22Rv1 (cell line): Measurements from ENCODE around the gene CEPT1.
A peak's percentile ranks its signal among the peaks of the same experiment; 100 is the strongest.

Experiments
- H3K27ac ChIP-seq: fragments of 450-650 bp; 2 replicates; pipeline ENCODE4 v1.5.1; 2017
- ZFX ChIP-seq: fragments of 450-650 bp; IDR thresholded peaks from 2 replicates; pipeline ENCODE4 v1.6.1; 2017; ENCODE audit warnings: antibody characterized with exemption, borderline replicate concordance
- TF ChIP-seq, protein P1 (sequence below): fragments of 450-650 bp; IDR thresholded peaks from 2 replicates; pipeline ENCODE4 v1.5.1; 2017; ENCODE audit warnings: mild to moderate bottlenecking

Gene CEPT1

DNA sequence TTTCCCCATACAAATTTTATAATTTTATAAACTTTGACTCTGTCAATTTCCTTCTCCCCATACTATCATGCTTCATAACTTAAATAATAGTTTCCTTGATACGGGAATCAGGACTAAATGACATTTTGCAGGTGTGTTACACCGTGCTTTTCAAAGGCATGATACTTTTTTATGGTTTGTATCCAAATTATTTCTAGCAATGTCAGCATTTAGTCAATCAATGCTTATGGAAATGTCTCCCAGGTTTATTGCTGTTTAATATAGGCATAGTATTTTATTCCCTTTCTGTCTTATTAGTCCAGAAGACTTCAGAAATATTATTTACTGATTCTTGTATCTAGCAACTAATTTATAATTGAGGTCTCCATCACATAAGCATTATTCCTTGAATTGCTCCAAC is 23.5 kb upstream of the CEPT1 start:
- H3K27ac ChIP-seq: no peak overlapping the region
- TF ChIP-seq ZFX: no peak
- TF ChIP-seq, protein P1, sequence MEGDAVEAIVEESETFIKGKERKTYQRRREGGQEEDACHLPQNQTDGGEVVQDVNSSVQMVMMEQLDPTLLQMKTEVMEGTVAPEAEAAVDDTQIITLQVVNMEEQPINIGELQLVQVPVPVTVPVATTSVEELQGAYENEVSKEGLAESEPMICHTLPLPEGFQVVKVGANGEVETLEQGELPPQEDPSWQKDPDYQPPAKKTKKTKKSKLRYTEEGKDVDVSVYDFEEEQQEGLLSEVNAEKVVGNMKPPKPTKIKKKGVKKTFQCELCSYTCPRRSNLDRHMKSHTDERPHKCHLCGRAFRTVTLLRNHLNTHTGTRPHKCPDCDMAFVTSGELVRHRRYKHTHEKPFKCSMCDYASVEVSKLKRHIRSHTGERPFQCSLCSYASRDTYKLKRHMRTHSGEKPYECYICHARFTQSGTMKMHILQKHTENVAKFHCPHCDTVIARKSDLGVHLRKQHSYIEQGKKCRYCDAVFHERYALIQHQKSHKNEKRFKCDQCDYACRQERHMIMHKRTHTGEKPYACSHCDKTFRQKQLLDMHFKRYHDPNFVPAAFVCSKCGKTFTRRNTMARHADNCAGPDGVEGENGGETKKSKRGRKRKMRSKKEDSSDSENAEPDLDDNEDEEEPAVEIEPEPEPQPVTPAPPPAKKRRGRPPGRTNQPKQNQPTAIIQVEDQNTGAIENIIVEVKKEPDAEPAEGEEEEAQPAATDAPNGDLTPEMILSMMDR: no peak

DNA sequence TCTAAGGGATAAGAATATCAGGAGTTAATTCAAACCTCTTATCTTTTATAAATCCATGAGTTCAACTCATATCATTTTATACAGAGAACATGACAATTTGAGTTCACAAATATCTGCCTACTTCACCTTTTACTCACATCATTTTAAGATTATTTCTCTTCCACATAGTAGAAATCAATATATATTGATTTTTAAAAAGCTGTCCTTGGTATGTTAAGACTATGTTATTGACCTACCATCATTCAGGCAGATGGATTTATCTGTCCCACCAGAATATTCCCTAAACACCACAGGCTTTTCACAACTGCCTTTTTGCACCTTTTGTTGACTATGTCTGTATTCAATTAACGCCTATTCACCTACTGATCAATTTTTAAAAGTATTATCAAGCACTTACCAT is 13.7 kb upstream of the CEPT1 start:
- no peak overlapping the region for H3K27ac ChIP-seq
- TF ChIP-seq ZFX: no peak
- TF ChIP-seq, protein P1: no peak

DNA sequence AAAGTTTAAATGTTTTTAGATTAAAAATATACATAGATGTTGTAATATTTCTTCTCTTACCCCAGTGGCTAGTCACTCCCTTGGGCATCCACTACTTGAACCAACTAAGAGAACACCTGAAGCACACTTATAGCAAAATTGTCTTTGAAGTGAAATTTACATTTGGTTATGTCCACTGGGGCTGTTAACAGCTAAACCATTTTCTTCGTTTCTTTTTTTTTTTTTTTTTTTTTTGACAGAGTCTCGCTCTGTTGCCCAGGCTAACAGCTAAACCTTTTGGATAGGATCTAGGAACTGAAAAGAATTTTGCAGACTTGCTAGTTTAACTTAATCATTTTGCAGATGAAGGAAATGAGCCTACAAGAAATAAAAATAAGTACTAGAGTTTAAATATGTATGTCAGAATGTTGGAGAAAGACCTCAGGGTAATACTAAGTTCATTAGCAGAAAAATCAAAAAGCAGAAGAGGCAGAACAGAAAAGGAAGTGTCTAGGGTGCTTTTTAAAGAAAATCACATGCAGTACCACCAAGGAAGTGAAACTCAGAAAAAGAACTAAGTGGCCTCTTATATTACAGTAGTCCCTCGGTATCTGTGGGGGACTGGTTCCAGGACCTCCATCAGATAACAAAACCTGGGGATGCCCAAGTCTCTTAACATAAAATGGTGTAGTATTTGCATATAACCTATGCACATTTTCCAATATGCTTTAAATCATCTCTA is 11.9 kb upstream of the CEPT1 start:
- H3K27ac ChIP-seq: no peak overlapping the region

DNA sequence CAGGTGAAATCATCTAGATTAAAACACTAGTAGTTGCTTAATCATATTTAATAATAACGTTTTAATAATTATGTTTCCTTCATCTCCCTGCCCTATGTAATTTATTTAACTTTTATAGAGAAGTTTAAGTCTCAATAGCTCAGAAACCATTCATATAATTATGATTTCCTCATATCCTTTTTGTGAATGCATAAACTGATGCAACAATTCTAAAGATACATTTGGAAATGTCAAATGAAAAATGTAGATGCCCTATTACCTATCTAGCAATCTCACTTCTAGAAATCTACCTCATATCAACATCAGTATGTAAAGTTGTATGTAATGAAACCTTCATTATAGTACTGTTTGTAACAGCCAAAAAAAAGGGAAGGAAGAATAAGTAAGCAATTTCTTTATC is 10.6 kb upstream of the CEPT1 start:
- no peak for TF ChIP-seq ZFX
- TF ChIP-seq, protein P1: no peak
- H3K27ac ChIP-seq: no peak overlapping the region

More for the DNA sequence above, 11.9 kb upstream of the CEPT1 start:
- no peak for TF ChIP-seq ZFX
- TF ChIP-seq, protein P1: no peak

DNA sequence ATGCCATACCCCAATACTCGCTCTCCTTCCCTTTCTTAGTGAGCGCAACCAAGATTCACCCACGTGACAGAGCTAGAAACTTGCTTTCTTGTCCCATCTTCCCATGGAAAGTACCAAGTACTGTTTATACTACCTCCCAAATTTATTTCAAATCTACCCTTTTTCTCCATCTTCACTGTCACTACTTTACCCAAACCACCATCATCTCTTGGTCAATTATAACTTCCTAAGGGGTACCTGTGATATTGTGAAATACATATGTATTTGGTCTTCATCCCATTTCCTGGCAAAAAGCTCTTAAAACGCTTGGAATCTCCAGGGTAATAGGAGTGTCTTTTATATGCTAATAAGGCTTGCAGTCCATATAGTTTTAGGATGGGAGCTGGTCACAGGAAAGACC is 8.3 kb upstream of the CEPT1 start:
- H3K27ac ChIP-seq: no peak overlapping the region
- TF ChIP-seq, protein P1: no peak
- TF ChIP-seq ZFX: no peak

DNA sequence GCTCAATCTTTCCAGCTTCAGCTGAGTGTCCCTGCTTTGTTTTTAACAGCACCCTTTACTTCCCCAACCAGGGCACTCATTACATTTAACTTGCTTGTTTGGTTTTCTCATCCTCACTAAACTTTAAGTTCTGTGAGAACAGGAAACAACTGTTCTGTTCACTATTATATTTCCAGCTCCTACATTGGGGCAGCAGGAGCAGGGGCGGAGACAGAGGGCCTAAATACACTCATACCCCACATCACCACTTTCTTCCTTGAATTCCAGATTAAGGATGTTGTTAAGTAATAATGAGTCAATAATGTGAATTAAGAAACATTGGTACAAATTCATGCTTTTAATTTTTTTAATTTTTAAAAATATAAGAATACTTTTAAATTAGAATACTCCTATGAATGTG is 6.2 kb upstream of the CEPT1 start:
- H3K27ac ChIP-seq: no peak overlapping the region

DNA sequence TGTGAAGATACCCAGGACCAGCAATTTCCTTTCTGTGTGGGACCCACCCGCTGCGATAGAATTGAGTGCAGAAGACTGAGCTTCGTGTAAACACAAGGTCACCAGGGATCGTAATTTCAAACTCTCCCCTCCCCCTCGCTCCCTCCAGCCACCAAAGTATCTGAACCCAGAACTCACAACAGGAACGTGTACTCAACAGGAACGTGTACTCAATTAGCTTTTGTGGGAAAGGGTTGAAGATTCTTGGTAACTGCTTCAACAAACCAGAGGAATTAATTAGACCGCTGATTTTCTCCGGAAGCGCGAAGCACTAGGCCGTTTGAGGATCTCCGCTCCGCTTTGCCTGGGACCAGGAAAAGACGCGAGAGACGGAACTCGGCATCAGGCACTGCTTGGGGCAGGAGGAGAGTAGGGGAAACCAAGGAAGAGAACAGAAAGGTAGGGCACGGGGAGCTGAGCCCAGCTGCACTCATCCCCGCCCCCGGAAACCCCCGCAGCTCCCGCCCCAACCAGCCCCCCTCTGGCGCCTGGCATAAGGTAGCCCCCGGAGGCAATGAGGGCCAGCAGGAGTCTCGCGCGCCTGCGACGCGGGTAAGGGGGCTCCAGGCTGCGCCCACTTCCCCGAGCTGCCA is 583 bp upstream of the CEPT1 start:
- peak overlapping the region; percentile 84 for H3K27ac ChIP-seq
- TF ChIP-seq, protein P1: no peak
- TF ChIP-seq ZFX: no peak

More for the DNA sequence above, 6.2 kb upstream of the CEPT1 start:
- no peak for TF ChIP-seq ZFX
- TF ChIP-seq, protein P1: no peak
